ENCODE data around the gene MAPK8. TPM values are rescaled to one million over a fixed set of nuclear protein-coding genes. Genes with fewer than 3 reads are reported as not detected.
"Not testable (repeated sequence)": the region's sequence is repeated elsewhere in the genome, so short reads cannot be mapped to it uniquely, and the experiment has no call there.

Gene MAPK8
- total and polyA plus RNA-seq, 12 donors, result 7.6 to 103 (median 31.9) TPM

- TF ChIP-seq CTCF (IDR thresholded peaks at IDR 0.05) (no peak), POLR2A (IDR thresholded peaks at IDR 0.05) (no peak)
- Histone ChIP-seq H3K9me3 (replicated peaks in 1 of 3) (no peaks in the 10 kb centered on the region), H3K27me3 (no peaks in the 10 kb centered on the region), H3K27ac (no peak overlapping the region), H3K36me3 (replicated peaks in 1 of 2) (no peaks in the 10 kb centered on the region), H3K4me3 (no peak overlapping the region), H3K4me1 (replicated peaks in 1 of 2) (no peaks in the 10 kb centered on the region)
- DNase-seq, result no peak
- intact Hi-C loops (cut with DNase I), result no loop called here
- WGBS, 4 donors, result 62 to 74% (median 72%) methylated on average over 2 of the region's 2 CpGs
Measured at GRCh38 chr10:48343106-48343505, 36.6 kb downstream of the MAPK8 start.

- Histone ChIP-seq H3K27ac (no peak overlapping the region), H3K4me3 (no peak overlapping the region), H3K9me3 (replicated peaks in 1 of 3) (no peaks in the 10 kb centered on the region), H3K4me1 (replicated peaks in 1 of 2) (no peaks in the 10 kb centered on the region), H3K36me3 (replicated peaks in 1 of 2) (no peaks in the 10 kb centered on the region), H3K27me3 (no peaks in the 10 kb centered on the region)
- 85 to 91% (median 86%) methylated on average over 3 of the region's 3 CpGs for WGBS, 4 donors
- no peak for DNase-seq
- intact Hi-C loops (cut with DNase I), result no loop called here
- TF ChIP-seq POLR2A (IDR thresholded peaks at IDR 0.05) (no peak), CTCF (IDR thresholded peaks at IDR 0.05) (no peak)
Measured at GRCh38 chr10:48343921-48344598, 37.6 kb downstream of the MAPK8 start.

- H3K4me3 ChIP-seq; DNase-seq; H3K9me3 ChIP-seq (replicated peaks in 1 of 3); H3K27me3 ChIP-seq; intact Hi-C loops (cut with DNase I); H3K4me1 ChIP-seq (replicated peaks in 1 of 2); H3K36me3 ChIP-seq (replicated peaks in 1 of 2); H3K27ac ChIP-seq: not testable (repeated sequence)
- WGBS, 4 donors, result 88 to 95% (median 94%) methylated on average over 8 to 9 of the region's 9 CpGs
Measured at GRCh38 chr10:48346248-48346647, 39.8 kb downstream of the MAPK8 start.

GRCh38 chr10:48347539-48347938, 41.1 kb downstream of the MAPK8 start:
- H3K27ac ChIP-seq; H3K27me3 ChIP-seq; H3K9me3 ChIP-seq (replicated peaks in 1 of 3); intact Hi-C loops (cut with DNase I); H3K4me3 ChIP-seq; DNase-seq; H3K36me3 ChIP-seq (replicated peaks in 1 of 2); H3K4me1 ChIP-seq (replicated peaks in 1 of 2): not testable (repeated sequence)
- 99 to 100% (median 100%) methylated on average over 2 of the region's 2 CpGs for WGBS, 4 donors

GRCh38 chr10:48347943-48348342, 41.5 kb downstream of the MAPK8 start:
- H3K4me1 ChIP-seq (replicated peaks in 1 of 2); H3K4me3 ChIP-seq; H3K27me3 ChIP-seq; H3K27ac ChIP-seq; DNase-seq; intact Hi-C loops (cut with DNase I); H3K9me3 ChIP-seq (replicated peaks in 1 of 3); H3K36me3 ChIP-seq (replicated peaks in 1 of 2): not testable (repeated sequence)
- WGBS, 4 donors, result 95 to 98% (median 98%) methylated on average over 4 of the region's 4 CpGs

GRCh38 chr10:48353246-48353645, 46.8 kb downstream of the MAPK8 start:
- Histone ChIP-seq H3K4me1 (replicated peaks in 1 of 2) (no peaks in the 10 kb centered on the region), H3K4me3 (no peak overlapping the region), H3K27me3 (no peaks in the 10 kb centered on the region), H3K36me3 (replicated peaks in 1 of 2) (no peaks in the 10 kb centered on the region), H3K9me3 (replicated peaks in 1 of 3) (no peaks in the 10 kb centered on the region), H3K27ac (no peak overlapping the region)
- no peak for DNase-seq
- intact Hi-C loops (cut with DNase I), result no loop called here
- 78 to 96% (median 90%) methylated on average over 2 of the region's 2 CpGs for WGBS, 4 donors
- TF ChIP-seq POLR2A (IDR thresholded peaks at IDR 0.05) (no peak), CTCF (IDR thresholded peaks at IDR 0.05) (no peak)
